SK-N-SH treated with all-trans-retinoic acid at 6 μM for 48 hours (cell line): ENCODE results near the gene PPP1R1A.

Experiments used
- ATAC-seq: fragments of 200-7000 bp; cut with Tn5 transposase; 3 replicates; pipeline ENCODE4 v1.9.1; 2020; ENCODE audit warnings: mild to moderate bottlenecking, moderate library complexity
- ARNTL ChIP-seq: fragments of 450-650 bp; formaldehyde crosslinking; IDR thresholded peaks from 2 replicates; pipeline ENCODE4 v1.5.0; 2020; ENCODE audit warnings: low read depth, mild to moderate bottlenecking, moderate library complexity, borderline replicate concordance
- BACH2 ChIP-seq: fragments of 250-450 bp; sonication (Bioruptor Pico); IDR thresholded peaks from 2 replicates; pipeline ENCODE4 v1.9.0; 2021; ENCODE audit warnings: mild to moderate bottlenecking, borderline replicate concordance
- CSDC2 ChIP-seq: fragments of 250-450 bp; sonication (Bioruptor Pico); IDR thresholded peaks from 2 replicates; pipeline ENCODE4 v1.5.0; 2020; ENCODE audit warnings: mild to moderate bottlenecking, moderate library complexity
- ESRRG ChIP-seq: fragments of 250-450 bp; sonication (Bioruptor Pico); IDR thresholded peaks from 2 replicates; pipeline ENCODE4 v1.6.1; 2021; ENCODE audit warnings: mild to moderate bottlenecking
- ISL1 ChIP-seq: fragments of 250-450 bp; sonication (Bioruptor Pico); IDR thresholded peaks from 2 replicates; pipeline ENCODE4 v2.1.2; 2022; ENCODE audit warnings: mild to moderate bottlenecking, moderate library complexity
- OSR1 ChIP-seq: fragments of 250-450 bp; sonication (Bioruptor Pico); IDR thresholded peaks from 2 replicates; pipeline ENCODE4 v1.8.0; 2022; ENCODE audit warnings: moderate library complexity, mild to moderate bottlenecking, inconsistent platforms
- RARB ChIP-seq: fragments of 250-450 bp; sonication (Bioruptor Pico); IDR thresholded peaks from 2 replicates; pipeline ENCODE4 v1.8.0; 2021; ENCODE audit warnings: mild to moderate bottlenecking, moderate library complexity
- SNAI2 ChIP-seq: fragments of 250-450 bp; sonication (Bioruptor Pico); IDR thresholded peaks from 2 replicates; pipeline ENCODE4 v1.5.0; 2020; ENCODE audit warnings: mild to moderate bottlenecking, moderate library complexity
- TCF4 ChIP-seq: fragments of 250-450 bp; sonication (Bioruptor Pico); IDR thresholded peaks from 2 replicates; pipeline ENCODE4 v1.8.0; 2021; ENCODE audit warnings: mild to moderate bottlenecking, moderate library complexity, borderline replicate concordance
- TOX ChIP-seq: fragments of 250-450 bp; sonication (Bioruptor Pico); IDR thresholded peaks from 2 replicates; pipeline ENCODE4 v1.8.0; 2021; ENCODE audit warnings: mild to moderate bottlenecking, moderate library complexity, borderline replicate concordance
- TSHZ2 ChIP-seq: fragments of 250-450 bp; sonication (Bioruptor Pico); IDR thresholded peaks from 2 replicates; pipeline ENCODE4 v1.5.0; 2020; ENCODE audit warnings: mild to moderate bottlenecking, moderate library complexity
- ZC3H10 ChIP-seq: fragments of 250-450 bp; sonication (Bioruptor Pico); IDR thresholded peaks from 2 replicates; pipeline ENCODE4 v1.5.1; 2021; ENCODE audit warnings: mild to moderate bottlenecking, moderate library complexity
- ZFP30 ChIP-seq: fragments of 450-650 bp; formaldehyde crosslinking; IDR thresholded peaks from 2 replicates; pipeline ENCODE4 v1.5.0; 2022; ENCODE audit warnings: mild to moderate bottlenecking, moderate library complexity
- ZNF565 ChIP-seq: fragments of 450-650 bp; formaldehyde crosslinking; conservative IDR thresholded peaks from 2 replicates; pipeline ENCODE4 v1.5.0; 2020; ENCODE audit warnings: low read depth, mild to moderate bottlenecking, moderate library complexity
- ZNF70 ChIP-seq: fragments of 450-650 bp; formaldehyde crosslinking; IDR thresholded peaks from 2 replicates; pipeline ENCODE4 v1.5.0; 2020; ENCODE audit warnings: mild to moderate bottlenecking, moderate library complexity
- ZNF8 ChIP-seq: fragments of 450-650 bp; formaldehyde crosslinking; IDR thresholded peaks from 2 replicates; pipeline ENCODE4 v1.5.0; 2020; ENCODE audit warnings: mild to moderate bottlenecking, moderate library complexity
- TF ChIP-seq, protein P1 (sequence below): fragments of 250-450 bp; sonication (Bioruptor Pico); IDR thresholded peaks from 2 replicates; pipeline ENCODE4 v1.8.0; 2021; ENCODE audit warnings: low read depth, mild to moderate bottlenecking, moderate library complexity, borderline replicate concordance
- TF ChIP-seq, protein P2 (sequence below): fragments of 250-450 bp; sonication (Bioruptor Pico); IDR thresholded peaks from 2 replicates; pipeline ENCODE4 v1.8.0; 2020; ENCODE audit warnings: mild to moderate bottlenecking, moderate library complexity, borderline replicate concordance
- TF ChIP-seq, protein P3 (sequence below): fragments of 250-450 bp; sonication (Bioruptor Pico); IDR thresholded peaks from 2 replicates; pipeline ENCODE4 v1.5.1; 2021; ENCODE audit warnings: mild to moderate bottlenecking, moderate library complexity

Gene PPP1R1A, protein sequence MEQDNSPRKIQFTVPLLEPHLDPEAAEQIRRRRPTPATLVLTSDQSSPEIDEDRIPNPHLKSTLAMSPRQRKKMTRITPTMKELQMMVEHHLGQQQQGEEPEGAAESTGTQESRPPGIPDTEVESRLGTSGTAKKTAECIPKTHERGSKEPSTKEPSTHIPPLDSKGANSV

GRCh38 chr12:54588110-54588889 is at the start of gene PPP1R1A:
TSS of gene PPP1R1A (minus strand) at chr12:54588659. CDS start at chr12:54588488, 171 bp downstream.
- TF ChIP-seq, protein P1, sequence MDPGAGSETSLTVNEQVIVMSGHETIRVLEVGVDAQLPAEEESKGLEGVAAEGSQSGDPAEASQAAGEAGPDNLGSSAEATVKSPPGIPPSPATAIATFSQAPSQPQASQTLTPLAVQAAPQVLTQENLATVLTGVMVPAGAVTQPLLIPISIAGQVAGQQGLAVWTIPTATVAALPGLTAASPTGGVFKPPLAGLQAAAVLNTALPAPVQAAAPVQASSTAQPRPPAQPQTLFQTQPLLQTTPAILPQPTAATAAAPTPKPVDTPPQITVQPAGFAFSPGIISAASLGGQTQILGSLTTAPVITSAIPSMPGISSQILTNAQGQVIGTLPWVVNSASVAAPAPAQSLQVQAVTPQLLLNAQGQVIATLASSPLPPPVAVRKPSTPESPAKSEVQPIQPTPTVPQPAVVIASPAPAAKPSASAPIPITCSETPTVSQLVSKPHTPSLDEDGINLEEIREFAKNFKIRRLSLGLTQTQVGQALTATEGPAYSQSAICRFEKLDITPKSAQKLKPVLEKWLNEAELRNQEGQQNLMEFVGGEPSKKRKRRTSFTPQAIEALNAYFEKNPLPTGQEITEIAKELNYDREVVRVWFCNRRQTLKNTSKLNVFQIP (CRISPR knock-in tag): no peak
- TF ChIP-seq ARNTL (CRISPR knock-in tag) (no peak), SNAI2 (CRISPR knock-in tag) (no peak), TCF4 (CRISPR knock-in tag) (no peak)
- TF ChIP-seq, all 23 proteins: peak for 0
- no peak for ATAC-seq

GRCh38 chr12:54634795-54635194 is 46.3 kb upstream of the PPP1R1A start, which contains the start of gene LACRT:
TSS of gene LACRT (minus strand) at chr12:54634895. CDS start at chr12:54634841, 54 bp downstream.
- TF ChIP-seq ZNF70 (CRISPR knock-in tag): no peak
- no peak for TF ChIP-seq CSDC2 (CRISPR knock-in tag)
- no peak for ATAC-seq

- no peak for TF ChIP-seq CSDC2 (CRISPR knock-in tag)
- TF ChIP-seq ZC3H10 (CRISPR knock-in tag): no peak
- TF ChIP-seq ZNF565 (CRISPR knock-in tag): no peak
- TF ChIP-seq OSR1 (CRISPR knock-in tag): no peak
- no peak for TF ChIP-seq ESRRG (CRISPR knock-in tag)
- no peak for TF ChIP-seq ARNTL (CRISPR knock-in tag)
- TF ChIP-seq, protein P2, sequence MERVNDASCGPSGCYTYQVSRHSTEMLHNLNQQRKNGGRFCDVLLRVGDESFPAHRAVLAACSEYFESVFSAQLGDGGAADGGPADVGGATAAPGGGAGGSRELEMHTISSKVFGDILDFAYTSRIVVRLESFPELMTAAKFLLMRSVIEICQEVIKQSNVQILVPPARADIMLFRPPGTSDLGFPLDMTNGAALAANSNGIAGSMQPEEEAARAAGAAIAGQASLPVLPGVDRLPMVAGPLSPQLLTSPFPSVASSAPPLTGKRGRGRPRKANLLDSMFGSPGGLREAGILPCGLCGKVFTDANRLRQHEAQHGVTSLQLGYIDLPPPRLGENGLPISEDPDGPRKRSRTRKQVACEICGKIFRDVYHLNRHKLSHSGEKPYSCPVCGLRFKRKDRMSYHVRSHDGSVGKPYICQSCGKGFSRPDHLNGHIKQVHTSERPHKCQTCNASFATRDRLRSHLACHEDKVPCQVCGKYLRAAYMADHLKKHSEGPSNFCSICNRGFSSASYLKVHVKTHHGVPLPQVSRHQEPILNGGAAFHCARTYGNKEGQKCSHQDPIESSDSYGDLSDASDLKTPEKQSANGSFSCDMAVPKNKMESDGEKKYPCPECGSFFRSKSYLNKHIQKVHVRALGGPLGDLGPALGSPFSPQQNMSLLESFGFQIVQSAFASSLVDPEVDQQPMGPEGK: no peak
- no peak for TF ChIP-seq TCF4 (CRISPR knock-in tag)
- no peak for TF ChIP-seq TOX (CRISPR knock-in tag)
- no peak for TF ChIP-seq ZFP30 (CRISPR knock-in tag)
- no peak for TF ChIP-seq SNAI2 (CRISPR knock-in tag)
- TF ChIP-seq ZNF8: no peak
- TF ChIP-seq, protein P3, sequence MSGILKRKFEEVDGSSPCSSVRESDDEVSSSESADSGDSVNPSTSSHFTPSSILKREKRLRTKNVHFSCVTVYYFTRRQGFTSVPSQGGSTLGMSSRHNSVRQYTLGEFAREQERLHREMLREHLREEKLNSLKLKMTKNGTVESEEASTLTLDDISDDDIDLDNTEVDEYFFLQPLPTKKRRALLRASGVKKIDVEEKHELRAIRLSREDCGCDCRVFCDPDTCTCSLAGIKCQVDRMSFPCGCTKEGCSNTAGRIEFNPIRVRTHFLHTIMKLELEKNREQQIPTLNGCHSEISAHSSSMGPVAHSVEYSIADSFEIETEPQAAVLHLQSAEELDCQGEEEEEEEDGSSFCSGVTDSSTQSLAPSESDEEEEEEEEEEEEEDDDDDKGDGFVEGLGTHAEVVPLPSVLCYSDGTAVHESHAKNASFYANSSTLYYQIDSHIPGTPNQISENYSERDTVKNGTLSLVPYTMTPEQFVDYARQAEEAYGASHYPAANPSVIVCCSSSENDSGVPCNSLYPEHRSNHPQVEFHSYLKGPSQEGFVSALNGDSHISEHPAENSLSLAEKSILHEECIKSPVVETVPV (CRISPR knock-in tag): no peak
- no peak for TF ChIP-seq ISL1 (CRISPR knock-in tag)
- no peak for TF ChIP-seq BACH2 (CRISPR knock-in tag)
- TF ChIP-seq TSHZ2 (CRISPR knock-in tag): no peak
- TF ChIP-seq RARB (CRISPR knock-in tag): no peak
- ATAC-seq: no peak
Measured at GRCh38 chr12:54631988-54632728, 43.7 kb upstream of the PPP1R1A start.
